ENCODE measurements around the gene CYP4F3.

GRCh38 chr19:15683411-15683810 is 42.7 kb downstream of the CYP4F3 start:
- TF ChIP-seq EZH2 (IDR thresholded peaks at IDR 0.05; ENCODE audit: insufficient read depth, poor library complexity, severe bottlenecking): no peak
- TF ChIP-seq EZH2phosphoT487 (IDR thresholded peaks at IDR 0.05; ENCODE audit: insufficient read depth, low read depth): no peak
